Neural cell (in vitro differentiated cells): ENCODE data around the gene LRMDA. TPM values are rescaled to one million over a fixed set of nuclear protein-coding genes. Genes with fewer than 3 reads are reported as not detected.

Experiments
- H2AFZ ChIP-seq: fragments of 200-600, 300-800 bp; sonication (generic), shearing (Covaris generic); 2 replicates; pipeline ENCODE4 v1.6.0; 2014; ENCODE audit warnings: low read depth, mild to moderate bottlenecking, antibody characterized with exemption, low read length, moderate library complexity
- H3F3A ChIP-seq: fragments of 200-600 bp; shearing (Covaris generic); 2 replicates; pipeline ENCODE4 v1.6.1; 2016; ENCODE audit warnings: mild to moderate bottlenecking, moderate library complexity, mixed read lengths, antibody characterized with exemption, low read length; ENCODE audit not compliant: insufficient read depth, poor library complexity, severe bottlenecking
- H3K27ac ChIP-seq: fragments of 200-600, 300-800 bp; sonication (generic), shearing (Covaris generic); 2 replicates; pipeline ENCODE4 v1.5.1; 2014; ENCODE audit warnings: mild to moderate bottlenecking, low read length, moderate library complexity
- H3K27me3 ChIP-seq: fragments of 300-800, 200-600 bp; sonication (generic), shearing (Covaris generic); 2 replicates; pipeline ENCODE4 v1.6.0; 2014; ENCODE audit warnings: mild to moderate bottlenecking, low read depth, low read length, moderate library complexity; ENCODE audit not compliant: insufficient read depth
- H3K36me3 ChIP-seq: fragments of 300-800, 200-600 bp; sonication (generic), shearing (Covaris generic); 2 replicates; pipeline ENCODE4 v1.5.1; 2014; ENCODE audit warnings: mild to moderate bottlenecking, antibody characterized with exemption, low read length, moderate library complexity; ENCODE audit not compliant: insufficient read depth
- H3K4me2 ChIP-seq: fragments of 300-800, 200-600 bp; sonication (generic), shearing (Covaris generic); 2 replicates; pipeline ENCODE4 v1.6.0; 2014; ENCODE audit warnings: mild to moderate bottlenecking, low read length
- H3K4me3 ChIP-seq: fragments of 300-800, 200-600 bp; sonication (generic), shearing (Covaris generic); 2 replicates; pipeline ENCODE4 v1.5.1; 2014; ENCODE audit warnings: mild to moderate bottlenecking, low read length, moderate library complexity
- H3K79me2 ChIP-seq: fragments of 200-600 bp; shearing (Covaris generic); replicated peaks from 2 replicates; pipeline ENCODE4 v1.6.0; 2014; ENCODE audit warnings: mild to moderate bottlenecking, low read length, moderate library complexity; ENCODE audit not compliant: insufficient read depth
- H3K9ac ChIP-seq: fragments of 300-800, 200-600 bp; sonication (generic), shearing (Covaris generic); 2 replicates; pipeline ENCODE4 v1.6.1; 2016; ENCODE audit warnings: mild to moderate bottlenecking, low read length, mixed read lengths
- H3K9me2 ChIP-seq: fragments of 200-600 bp; shearing (Covaris generic); 2 replicates; pipeline ENCODE4 v1.6.1; 2016; ENCODE audit warnings: mild to moderate bottlenecking, low read length, mixed read lengths; ENCODE audit not compliant: insufficient read depth
- H3K9me3 ChIP-seq: fragments of 200-600, 300-800 bp; sonication (generic), shearing (Covaris generic); 2 replicates; pipeline ENCODE4 v1.6.1; 2016; ENCODE audit warnings: mild to moderate bottlenecking, mixed run types, low read length, moderate library complexity, mixed read lengths
- H4K20me1 ChIP-seq: fragments of 200-600 bp; shearing (Covaris generic); 2 replicates; pipeline ENCODE4 v1.6.1; 2016; ENCODE audit warnings: mild to moderate bottlenecking, mixed run types; ENCODE audit not compliant: insufficient read depth
- EP300 ChIP-seq: fragments of 450-650 bp; conservative IDR thresholded peaks from 2 replicates; pipeline ENCODE4 v1.6.1; 2014; ENCODE audit warnings: antibody characterized with exemption, mild to moderate bottlenecking, moderate library complexity; ENCODE audit not compliant: poor library complexity, severe bottlenecking
- EZH2 ChIP-seq: fragments of 200-600, 300-800 bp; shearing (Covaris generic), sonication (generic); IDR thresholded peaks from 2 replicates; pipeline ENCODE4 v1.6.1; 2014; ENCODE audit warnings: antibody characterized with exemption, low read length, borderline replicate concordance, mild to moderate bottlenecking; ENCODE audit not compliant: insufficient read depth, poor library complexity, severe bottlenecking
- MXI1 ChIP-seq: fragments of 450-650 bp; conservative IDR thresholded peaks from 2 replicates; pipeline ENCODE4 v1.6.1; 2014; ENCODE audit warnings: antibody characterized with exemption, mild to moderate bottlenecking; ENCODE audit not compliant: poor library complexity, severe bottlenecking
- POLR2AphosphoS5 ChIP-seq: IDR thresholded peaks from 2 replicates; pipeline ENCODE4 v1.6.1; 2012
- RAD21 ChIP-seq: fragments of 450-650 bp; conservative IDR thresholded peaks from 2 replicates; pipeline ENCODE4 v1.6.1; 2014; ENCODE audit warnings: antibody characterized with exemption, mild to moderate bottlenecking, moderate library complexity
- SMC3 ChIP-seq: fragments of 450-650 bp; conservative IDR thresholded peaks from 2 replicates; pipeline ENCODE4 v1.6.1; 2014; ENCODE audit warnings: antibody characterized with exemption, mild to moderate bottlenecking, moderate library complexity; ENCODE audit not compliant: poor library complexity
- TAF1 ChIP-seq: IDR thresholded peaks from 2 replicates; pipeline ENCODE4 v1.6.1; 2012; ENCODE audit warnings: low read depth
- polyA plus RNA-seq: library from polyadenylated mRNA; depleted of rRNA; stranded (reverse); fragments of >200 nt; gene quantifications from 2 replicates; pipeline ENCODE4 v1.2.3, GENCODE V29; 2014
- TF ChIP-seq, protein P1 (sequence below): IDR thresholded peaks from 2 replicates; pipeline ENCODE4 v1.6.1; 2012; ENCODE audit warnings: borderline replicate concordance
- TF ChIP-seq, protein P2 (sequence below): fragments of 450-650 bp; IDR thresholded peaks from 2 replicates; pipeline ENCODE4 v1.5.1; 2014; ENCODE audit warnings: antibody characterized with exemption, mild to moderate bottlenecking, moderate library complexity; ENCODE audit not compliant: poor library complexity, severe bottlenecking

The LRMDA gene
- polyA plus RNA-seq, 1 donor from 2014 or later = 5.6 TPM

- Histone ChIP-seq H3K4me2 (no peak overlapping the region), H3K36me3 (no peaks in the 10 kb centered on the region), H3K9me3 (no peaks in the 10 kb centered on the region), H3K9ac (no peak overlapping the region), H4K20me1 (no peaks in the 10 kb centered on the region), H3K4me3 (no peak overlapping the region), H2AFZ (no peak overlapping the region), H3K27me3 (no peaks in the 10 kb centered on the region), H3K79me2 (no peaks in the 10 kb centered on the region), H3K9me2 (no peaks in the 10 kb centered on the region), H3K27ac (no peak overlapping the region), H3F3A (no peaks in the 10 kb centered on the region)
- TF ChIP-seq POLR2AphosphoS5 = no peak
- no peak for TF ChIP-seq MXI1
- TF ChIP-seq EP300 = no peak
- TF ChIP-seq SMC3 = no peak
- TF ChIP-seq, protein P1, sequence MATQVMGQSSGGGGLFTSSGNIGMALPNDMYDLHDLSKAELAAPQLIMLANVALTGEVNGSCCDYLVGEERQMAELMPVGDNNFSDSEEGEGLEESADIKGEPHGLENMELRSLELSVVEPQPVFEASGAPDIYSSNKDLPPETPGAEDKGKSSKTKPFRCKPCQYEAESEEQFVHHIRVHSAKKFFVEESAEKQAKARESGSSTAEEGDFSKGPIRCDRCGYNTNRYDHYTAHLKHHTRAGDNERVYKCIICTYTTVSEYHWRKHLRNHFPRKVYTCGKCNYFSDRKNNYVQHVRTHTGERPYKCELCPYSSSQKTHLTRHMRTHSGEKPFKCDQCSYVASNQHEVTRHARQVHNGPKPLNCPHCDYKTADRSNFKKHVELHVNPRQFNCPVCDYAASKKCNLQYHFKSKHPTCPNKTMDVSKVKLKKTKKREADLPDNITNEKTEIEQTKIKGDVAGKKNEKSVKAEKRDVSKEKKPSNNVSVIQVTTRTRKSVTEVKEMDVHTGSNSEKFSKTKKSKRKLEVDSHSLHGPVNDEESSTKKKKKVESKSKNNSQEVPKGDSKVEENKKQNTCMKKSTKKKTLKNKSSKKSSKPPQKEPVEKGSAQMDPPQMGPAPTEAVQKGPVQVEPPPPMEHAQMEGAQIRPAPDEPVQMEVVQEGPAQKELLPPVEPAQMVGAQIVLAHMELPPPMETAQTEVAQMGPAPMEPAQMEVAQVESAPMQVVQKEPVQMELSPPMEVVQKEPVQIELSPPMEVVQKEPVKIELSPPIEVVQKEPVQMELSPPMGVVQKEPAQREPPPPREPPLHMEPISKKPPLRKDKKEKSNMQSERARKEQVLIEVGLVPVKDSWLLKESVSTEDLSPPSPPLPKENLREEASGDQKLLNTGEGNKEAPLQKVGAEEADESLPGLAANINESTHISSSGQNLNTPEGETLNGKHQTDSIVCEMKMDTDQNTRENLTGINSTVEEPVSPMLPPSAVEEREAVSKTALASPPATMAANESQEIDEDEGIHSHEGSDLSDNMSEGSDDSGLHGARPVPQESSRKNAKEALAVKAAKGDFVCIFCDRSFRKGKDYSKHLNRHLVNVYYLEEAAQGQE = no peak
- TF ChIP-seq TAF1 = no peak
- no peak for TF ChIP-seq RAD21
- TF ChIP-seq, protein P2, sequence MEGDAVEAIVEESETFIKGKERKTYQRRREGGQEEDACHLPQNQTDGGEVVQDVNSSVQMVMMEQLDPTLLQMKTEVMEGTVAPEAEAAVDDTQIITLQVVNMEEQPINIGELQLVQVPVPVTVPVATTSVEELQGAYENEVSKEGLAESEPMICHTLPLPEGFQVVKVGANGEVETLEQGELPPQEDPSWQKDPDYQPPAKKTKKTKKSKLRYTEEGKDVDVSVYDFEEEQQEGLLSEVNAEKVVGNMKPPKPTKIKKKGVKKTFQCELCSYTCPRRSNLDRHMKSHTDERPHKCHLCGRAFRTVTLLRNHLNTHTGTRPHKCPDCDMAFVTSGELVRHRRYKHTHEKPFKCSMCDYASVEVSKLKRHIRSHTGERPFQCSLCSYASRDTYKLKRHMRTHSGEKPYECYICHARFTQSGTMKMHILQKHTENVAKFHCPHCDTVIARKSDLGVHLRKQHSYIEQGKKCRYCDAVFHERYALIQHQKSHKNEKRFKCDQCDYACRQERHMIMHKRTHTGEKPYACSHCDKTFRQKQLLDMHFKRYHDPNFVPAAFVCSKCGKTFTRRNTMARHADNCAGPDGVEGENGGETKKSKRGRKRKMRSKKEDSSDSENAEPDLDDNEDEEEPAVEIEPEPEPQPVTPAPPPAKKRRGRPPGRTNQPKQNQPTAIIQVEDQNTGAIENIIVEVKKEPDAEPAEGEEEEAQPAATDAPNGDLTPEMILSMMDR = no peak
- TF ChIP-seq EZH2 = no peak
Observed at GRCh38 chr10:76285012-76285411, 853.6 kb downstream of the LRMDA start.

- TF ChIP-seq, protein P1 = no peak
- Histone ChIP-seq H3K27ac (no peak overlapping the region), H3K36me3 (no peaks in the 10 kb centered on the region), H3K27me3 (no peaks in the 10 kb centered on the region), H3K9ac (no peak overlapping the region), H2AFZ (no peak overlapping the region), H3K4me3 (no peak overlapping the region), H4K20me1 (no peaks in the 10 kb centered on the region), H3F3A (no peaks in the 10 kb centered on the region), H3K9me2 (no peaks in the 10 kb centered on the region), H3K4me2 (no peak overlapping the region), H3K79me2 (no peaks in the 10 kb centered on the region), H3K9me3 (no peaks in the 10 kb centered on the region)
Observed at GRCh38 chr10:76285515-76285914, 854.1 kb downstream of the LRMDA start.
